Skeletal muscle satellite cell (primary cell): ENCODE measurements around the gene PALLD.
"Not testable (repeated sequence)": the region's sequence is repeated elsewhere in the genome, so short reads cannot be mapped to it uniquely, and the experiment has no call there.

Experiments
- H3K27me3 ChIP-seq: 2 replicates; pipeline ENCODE4 v1.7.0; 2013; ENCODE audit warnings: low read length; ENCODE audit not compliant: control insufficient read depth, insufficient read depth
- H3K36me3 ChIP-seq: 2 replicates; pipeline ENCODE4 v1.7.0; 2013; ENCODE audit warnings: mild to moderate bottlenecking, control low read depth, low read length; ENCODE audit not compliant: insufficient read depth
- H3K4me1 ChIP-seq: 2 replicates; pipeline ENCODE4 v1.7.0; 2013; ENCODE audit warnings: low read length; ENCODE audit not compliant: control insufficient read depth, insufficient read depth
- H3K4me2 ChIP-seq: 2 replicates; pipeline ENCODE4 v1.7.0; 2013; ENCODE audit warnings: mild to moderate bottlenecking, low read length
- H3K4me3 ChIP-seq: 2 replicates; pipeline ENCODE4 v1.7.0; 2013; ENCODE audit warnings: low read length
- H3K9ac ChIP-seq: 2 replicates; pipeline ENCODE4 v1.7.0; 2013; ENCODE audit warnings: mild to moderate bottlenecking, low read depth, low read length, moderate library complexity
- H3K9me3 ChIP-seq: replicated peaks from 2 replicates; pipeline ENCODE4 v1.7.0; 2013; ENCODE audit warnings: mild to moderate bottlenecking, control low read depth, low read length

PALLD gene

GRCh38 chr4:168925789-168926490 lies 429.1 kb downstream of the PALLD start:
- H3K4me2 ChIP-seq = no peak overlapping the region
- no peaks in the 10 kb centered on the region for H3K4me1 ChIP-seq
- H3K9me3 ChIP-seq = peaks cover 4% of the 10 kb centered on the region
- no peaks in the 10 kb centered on the region for H3K27me3 ChIP-seq
- H3K36me3 ChIP-seq = peaks cover 90% of the 10 kb centered on the region
- H3K9ac ChIP-seq = no peak overlapping the region
- no peak overlapping the region for H3K4me3 ChIP-seq

- H3K9me3 ChIP-seq = peaks cover 11% of the 10 kb centered on the region
- H3K4me1 ChIP-seq = no peaks in the 10 kb centered on the region
- no peak overlapping the region for H3K9ac ChIP-seq
- H3K27me3 ChIP-seq = no peaks in the 10 kb centered on the region
- no peak overlapping the region for H3K4me3 ChIP-seq
- H3K4me2 ChIP-seq = no peak overlapping the region
- H3K36me3 ChIP-seq = peaks cover 80% of the 10 kb centered on the region
These were observed 431.5 kb downstream of the PALLD start for GRCh38 chr4:168928346-168928745.

- no peaks in the 10 kb centered on the region for H3K4me1 ChIP-seq
- no peak overlapping the region for H3K9ac ChIP-seq
- H3K4me3 ChIP-seq = no peak overlapping the region
- no peaks in the 10 kb centered on the region for H3K27me3 ChIP-seq
- peaks cover 78% of the 10 kb centered on the region for H3K36me3 ChIP-seq
- H3K9me3 ChIP-seq = peaks cover 11% of the 10 kb centered on the region
- H3K4me2 ChIP-seq = no peak overlapping the region
These were observed 432.0 kb downstream of the PALLD start for GRCh38 chr4:168928875-168929274.

GRCh38 chr4:168930413-168931196 lies 433.8 kb downstream of the PALLD start:
- Histone ChIP-seq H3K9me3 (peaks cover 11% of the 10 kb centered on the region), H3K4me3 (no peak overlapping the region), H3K4me2 (no peak overlapping the region), H3K9ac (no peak overlapping the region), H3K27me3 (no peaks in the 10 kb centered on the region), H3K4me1 (no peaks in the 10 kb centered on the region), H3K36me3 (peaks cover 61% of the 10 kb centered on the region)

- no peaks in the 10 kb centered on the region for H3K4me1 ChIP-seq
- peaks cover 11% of the 10 kb centered on the region for H3K9me3 ChIP-seq
- H3K4me3 ChIP-seq = no peak overlapping the region
- H3K9ac ChIP-seq = no peak overlapping the region
- H3K36me3 ChIP-seq = peaks cover 55% of the 10 kb centered on the region
- H3K27me3 ChIP-seq = no peaks in the 10 kb centered on the region
- H3K4me2 ChIP-seq = no peak overlapping the region
These were observed 434.4 kb downstream of the PALLD start for GRCh38 chr4:168931215-168931650.

- Histone ChIP-seq H3K36me3 (peaks cover 45% of the 10 kb centered on the region), H3K4me1 (no peaks in the 10 kb centered on the region), H3K27me3 (no peaks in the 10 kb centered on the region), H3K9me3 (peaks cover 11% of the 10 kb centered on the region), H3K4me3 (no peak overlapping the region), H3K4me2 (no peak overlapping the region), H3K9ac (no peak overlapping the region)
These were observed 435.3 kb downstream of the PALLD start for GRCh38 chr4:168932138-168932537.

GRCh38 chr4:168933423-168933822 lies 436.6 kb downstream of the PALLD start:
- H3K27me3 ChIP-seq = no peaks in the 10 kb centered on the region
- H3K4me3 ChIP-seq = no peak overlapping the region
- H3K4me2 ChIP-seq = no peak overlapping the region
- no peaks in the 10 kb centered on the region for H3K4me1 ChIP-seq
- no peak overlapping the region for H3K9ac ChIP-seq
- H3K36me3 ChIP-seq = peaks cover 33% of the 10 kb centered on the region
- peaks cover 11% of the 10 kb centered on the region for H3K9me3 ChIP-seq

- H3K4me1 ChIP-seq, H3K4me3 ChIP-seq, H3K9ac ChIP-seq, H3K27me3 ChIP-seq, H3K36me3 ChIP-seq, H3K4me2 ChIP-seq, H3K9me3 ChIP-seq: not testable (repeated sequence)
These were observed 440.6 kb downstream of the PALLD start for GRCh38 chr4:168937473-168937872.

GRCh38 chr4:168942985-168943384 lies 446.1 kb downstream of the PALLD start:
- no peaks in the 10 kb centered on the region for H3K9me3 ChIP-seq
- H3K27me3 ChIP-seq = no peaks in the 10 kb centered on the region
- H3K36me3 ChIP-seq = no peaks in the 10 kb centered on the region
- no peak overlapping the region for H3K4me3 ChIP-seq
- H3K4me1 ChIP-seq = no peaks in the 10 kb centered on the region
- H3K9ac ChIP-seq = no peak overlapping the region
- no peak overlapping the region for H3K4me2 ChIP-seq

GRCh38 chr4:168945291-168945690 lies 448.4 kb downstream of the PALLD start:
- no peak overlapping the region for H3K9ac ChIP-seq
- H3K36me3 ChIP-seq = no peaks in the 10 kb centered on the region
- no peaks in the 10 kb centered on the region for H3K9me3 ChIP-seq
- no peak overlapping the region for H3K4me3 ChIP-seq
- no peaks in the 10 kb centered on the region for H3K27me3 ChIP-seq
- H3K4me2 ChIP-seq = no peak overlapping the region
- H3K4me1 ChIP-seq = no peaks in the 10 kb centered on the region

GRCh38 chr4:168952821-168953246 lies 456.0 kb downstream of the PALLD start:
- not testable (repeated sequence) for H3K9me3 ChIP-seq, H3K4me1 ChIP-seq, H3K4me3 ChIP-seq, H3K27me3 ChIP-seq, H3K4me2 ChIP-seq, H3K9ac ChIP-seq, H3K36me3 ChIP-seq

- no peaks in the 10 kb centered on the region for H3K4me1 ChIP-seq
- no peak overlapping the region for H3K9ac ChIP-seq
- H3K9me3 ChIP-seq = no peaks in the 10 kb centered on the region
- no peaks in the 10 kb centered on the region for H3K36me3 ChIP-seq
- H3K4me3 ChIP-seq = no peak overlapping the region
- H3K27me3 ChIP-seq = no peaks in the 10 kb centered on the region
- no peak overlapping the region for H3K4me2 ChIP-seq
These were observed 458.8 kb downstream of the PALLD start for GRCh38 chr4:168955674-168956073.
